Karpas-422 (cell line): ENCODE data around the gene OLFM4. TPM values are rescaled to one million over a fixed set of nuclear protein-coding genes. Genes with fewer than 3 reads are reported as not detected.
"Not testable (repeated sequence)": the region's sequence is repeated elsewhere in the genome, so short reads cannot be mapped to it uniquely, and the experiment has no call there.

Source experiments
- DNase-seq: peaks from one replicate; pipeline ENCODE4 v3.0.0-alpha.2; 2015
- H2AFZ ChIP-seq: fragments of 200-600 bp; sonication (generic); 2 replicates; pipeline ENCODE4 v1.6.1; 2014; ENCODE audit warnings: antibody characterized with exemption, low read length, mixed read lengths
- H3K27ac ChIP-seq: fragments of 200-600 bp; sonication (generic); 2 replicates; pipeline ENCODE4 v1.5.1; 2014; ENCODE audit warnings: mild to moderate bottlenecking, low read length, moderate library complexity
- H3K27me3 ChIP-seq: fragments of 200-600 bp; sonication (generic); 2 replicates; pipeline ENCODE4 v1.6.1; 2014; ENCODE audit warnings: low read length, mixed read lengths
- H3K36me3 ChIP-seq: fragments of 200-600 bp; sonication (generic); 2 replicates; pipeline ENCODE4 v1.6.1; 2014; ENCODE audit warnings: low read length, mixed read lengths; ENCODE audit not compliant: insufficient read depth
- H3K4me1 ChIP-seq: fragments of 200-600 bp; sonication (generic); 2 replicates; pipeline ENCODE4 v1.6.1; 2014; ENCODE audit warnings: mild to moderate bottlenecking, low read length, mixed read lengths
- H3K4me2 ChIP-seq: fragments of 200-600 bp; sonication (generic); 2 replicates; pipeline ENCODE4 v1.6.1; 2014; ENCODE audit warnings: low read length, low read depth, mild to moderate bottlenecking; ENCODE audit not compliant: poor library complexity, severe bottlenecking
- H3K4me3 ChIP-seq: fragments of 200-600 bp; sonication (generic); 2 replicates; pipeline ENCODE4 v1.5.1; 2014; ENCODE audit warnings: mild to moderate bottlenecking, antibody characterized with exemption, low read length, mixed read lengths
- H3K79me2 ChIP-seq: fragments of 200-600 bp; sonication (generic); 2 replicates; pipeline ENCODE4 v1.6.1; 2014; ENCODE audit warnings: mild to moderate bottlenecking, low read length, mixed read lengths
- H3K9ac ChIP-seq: fragments of 200-600 bp; sonication (generic); 2 replicates; pipeline ENCODE4 v1.6.0; 2014; ENCODE audit warnings: low read length
- H3K9me2 ChIP-seq: fragments of 200-600 bp; sonication (generic), shearing (Covaris generic); replicated peaks from 2 replicates; pipeline ENCODE4 v1.6.0; 2014; ENCODE audit warnings: mild to moderate bottlenecking, low read length, moderate library complexity; ENCODE audit not compliant: insufficient read depth
- H3K9me3 ChIP-seq: fragments of 300-700, 200-600 bp; sonication (generic); 2 replicates; pipeline ENCODE4 v1.6.1; 2014; ENCODE audit warnings: low read length, mixed read lengths
- H4K20me1 ChIP-seq: fragments of 200-600 bp; sonication (generic); 2 replicates; pipeline ENCODE4 v1.6.1; 2014; ENCODE audit warnings: mild to moderate bottlenecking, antibody characterized with exemption, low read length, low read depth; ENCODE audit not compliant: insufficient read depth
- total RNA-seq: library from RNA; depleted of rRNA; stranded (reverse); fragments of >200 nt; shearing (Covaris generic); gene quantifications from 2 replicates; pipeline ENCODE4 v1.2.3, GENCODE V29; 2014; ENCODE audit warnings: low replicate concordance

Gene OLFM4
- total RNA-seq, 1 experiment from 2014 or later, result not detected

- peak; percentile 25 for DNase-seq
- no peaks in the 10 kb centered on the region for H3K9me3 ChIP-seq
- H3K9ac ChIP-seq, result no peak overlapping the region
- no peak overlapping the region for H2AFZ ChIP-seq
- H3K27me3 ChIP-seq, result no peaks in the 10 kb centered on the region
- no peaks in the 10 kb centered on the region for H3K79me2 ChIP-seq
- H3K27ac ChIP-seq, result no peak overlapping the region
- H3K9me2 ChIP-seq, result no peaks in the 10 kb centered on the region
- H3K36me3 ChIP-seq, result no peaks in the 10 kb centered on the region
- no peak overlapping the region for H3K4me2 ChIP-seq
- H3K4me3 ChIP-seq, result no peak overlapping the region
- peaks cover 4% of the 10 kb centered on the region for H3K4me1 ChIP-seq
- H4K20me1 ChIP-seq, result no peaks in the 10 kb centered on the region
Observed at GRCh38 chr13:53010374-53011105, 18.1 kb upstream of the OLFM4 start.

GRCh38 chr13:53012707-53013106 lies 15.9 kb upstream of the OLFM4 start:
- Histone ChIP-seq H3K79me2 (no peaks in the 10 kb centered on the region), H3K27ac (no peak overlapping the region), H3K27me3 (no peaks in the 10 kb centered on the region), H3K4me1 (peaks cover 4% of the 10 kb centered on the region), H4K20me1 (no peaks in the 10 kb centered on the region), H3K9me2 (no peaks in the 10 kb centered on the region), H2AFZ (peak overlapping the region; percentile 75; the same call in 1 of the 2 replicates), H3K9me3 (no peaks in the 10 kb centered on the region), H3K36me3 (no peaks in the 10 kb centered on the region), H3K4me2 (peak overlapping the region; percentile 21), H3K4me3 (peak overlapping the region; percentile 5; the same call in 1 of the 2 replicates), H3K9ac (no peak overlapping the region)
- DNase-seq, result peak; percentile 51

- H2AFZ ChIP-seq, result no peak overlapping the region
- no peaks in the 10 kb centered on the region for H3K36me3 ChIP-seq
- no peak overlapping the region for H3K4me3 ChIP-seq
- peaks cover 4% of the 10 kb centered on the region for H3K4me1 ChIP-seq
- H3K79me2 ChIP-seq, result no peaks in the 10 kb centered on the region
- no peaks in the 10 kb centered on the region for H3K27me3 ChIP-seq
- DNase-seq, result no peak
- no peak overlapping the region for H3K9ac ChIP-seq
- no peak overlapping the region for H3K27ac ChIP-seq
- no peaks in the 10 kb centered on the region for H3K9me3 ChIP-seq
- H3K4me2 ChIP-seq, result no peak overlapping the region
- no peaks in the 10 kb centered on the region for H4K20me1 ChIP-seq
- no peaks in the 10 kb centered on the region for H3K9me2 ChIP-seq
Observed at GRCh38 chr13:53013113-53013512, 15.5 kb upstream of the OLFM4 start.

- not testable (repeated sequence) for H3K4me2 ChIP-seq, H3K4me1 ChIP-seq, H3K27ac ChIP-seq, H3K9me2 ChIP-seq, H2AFZ ChIP-seq, H3K9me3 ChIP-seq, DNase-seq, H3K4me3 ChIP-seq, H3K27me3 ChIP-seq, H3K79me2 ChIP-seq, H3K36me3 ChIP-seq, H4K20me1 ChIP-seq, H3K9ac ChIP-seq
Observed at GRCh38 chr13:53014018-53014417, 14.6 kb upstream of the OLFM4 start.

GRCh38 chr13:53014495-53015443 lies 13.8 kb upstream of the OLFM4 start:
- H3K4me1 ChIP-seq, result peaks cover 4% of the 10 kb centered on the region
- no peaks in the 10 kb centered on the region for H3K36me3 ChIP-seq
- no peak overlapping the region for H3K27ac ChIP-seq
- H3K9me2 ChIP-seq, result no peaks in the 10 kb centered on the region
- DNase-seq, result no peak
- no peak overlapping the region for H3K4me2 ChIP-seq
- H3K9ac ChIP-seq, result no peak overlapping the region
- H3K9me3 ChIP-seq, result no peaks in the 10 kb centered on the region
- no peaks in the 10 kb centered on the region for H3K79me2 ChIP-seq
- H3K4me3 ChIP-seq, result no peak overlapping the region
- H2AFZ ChIP-seq, result no peak overlapping the region
- no peaks in the 10 kb centered on the region for H4K20me1 ChIP-seq
- H3K27me3 ChIP-seq, result no peaks in the 10 kb centered on the region

- H3K9me2 ChIP-seq, result no peaks in the 10 kb centered on the region
- no peaks in the 10 kb centered on the region for H3K9me3 ChIP-seq
- peaks cover 4% of the 10 kb centered on the region for H3K4me1 ChIP-seq
Observed at GRCh38 chr13:53015971-53016370, 12.6 kb upstream of the OLFM4 start.

GRCh38 chr13:53017433-53017970 lies 11.1 kb upstream of the OLFM4 start:
- H3K79me2 ChIP-seq, result no peaks in the 10 kb centered on the region
- H3K27ac ChIP-seq, result no peak overlapping the region
- H3K9ac ChIP-seq, result no peak overlapping the region
- H3K4me3 ChIP-seq, result no peak overlapping the region
- H3K27me3 ChIP-seq, result no peaks in the 10 kb centered on the region
- H3K36me3 ChIP-seq, result no peaks in the 10 kb centered on the region
- no peak for DNase-seq
- no peaks in the 10 kb centered on the region for H4K20me1 ChIP-seq
- no peaks in the 10 kb centered on the region for H3K9me3 ChIP-seq
- no peaks in the 10 kb centered on the region for H3K9me2 ChIP-seq
- H3K4me1 ChIP-seq, result peaks cover 2% of the 10 kb centered on the region
- H3K4me2 ChIP-seq, result no peak overlapping the region
- H2AFZ ChIP-seq, result no peak overlapping the region

More at GRCh38 chr13:53015971-53016370, 12.6 kb upstream of the OLFM4 start:
- no peak overlapping the region for H2AFZ ChIP-seq
- DNase-seq, result no peak
- no peak overlapping the region for H3K4me2 ChIP-seq
- H3K4me3 ChIP-seq, result no peak overlapping the region
- H3K36me3 ChIP-seq, result no peaks in the 10 kb centered on the region
- H3K27ac ChIP-seq, result no peak overlapping the region
- no peaks in the 10 kb centered on the region for H3K27me3 ChIP-seq
- no peaks in the 10 kb centered on the region for H4K20me1 ChIP-seq
- no peaks in the 10 kb centered on the region for H3K79me2 ChIP-seq
- H3K9ac ChIP-seq, result no peak overlapping the region
